Omental fat pad (tissue), 4 donors: Measurements from ENCODE around the gene BCAS4. TPM values are rescaled to one million over a fixed set of nuclear protein-coding genes. Genes with fewer than 3 reads are reported as not detected.
"Not testable (repeated sequence)": the region's sequence is repeated elsewhere in the genome, so short reads cannot be mapped to it uniquely, and the experiment has no call there.

Experiments used
- ATAC-seq: fragments of 150-250 bp; one replicate; pipeline ENCODE4 v1.9.1; 2016; ENCODE audit warnings: mild to moderate bottlenecking, moderate library complexity; ENCODE audit not compliant: low FRiP score
- DNase-seq: peaks from one replicate; pipeline ENCODE4 v3.0.0-alpha.2; 2019; ENCODE audit warnings: low spot score
- total RNA-seq, 4 donors: library from RNA; depleted of rRNA; stranded (reverse); fragments of >200 nt; gene quantifications; one replicate each; pipeline ENCODE4 v1.1.0, GENCODE V29; 2016
- TF ChIP-seq, protein P1 (sequence below), 3 donors: fragments of 450-650 bp; IDR thresholded peaks; one replicate each; pipeline ENCODE4 v1.5.1; 2016 to 2017; ENCODE audit warnings: antibody characterized with exemption in 3 of 3, mild to moderate bottlenecking in 3 of 3, moderate library complexity in 2 of 3

The BCAS4 gene
- total RNA-seq, 4 donors from 2014 or later: 1.4 to 6.5 (median 3.1) TPM

DNA sequence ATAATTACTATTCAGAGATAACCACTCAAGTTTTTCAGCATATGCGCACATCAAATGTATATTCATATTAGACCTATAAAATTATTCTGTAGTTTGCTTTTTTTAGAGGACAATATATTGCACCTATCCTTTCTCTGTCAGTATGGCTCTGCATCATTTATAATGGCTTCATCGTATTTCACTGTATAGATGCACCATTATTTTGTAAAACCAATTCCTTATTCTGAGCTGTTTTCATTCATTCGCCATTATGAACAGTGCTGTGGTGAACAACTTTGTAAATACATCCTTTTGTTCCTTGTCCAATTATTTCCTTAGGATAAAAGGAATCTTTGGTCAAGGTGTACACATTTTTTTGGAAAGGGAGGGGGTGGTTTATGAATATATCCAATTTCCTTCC, 29.2 kb upstream of the BCAS4 start:
- ATAC-seq: no peak
- no peak for DNase-seq

DNA sequence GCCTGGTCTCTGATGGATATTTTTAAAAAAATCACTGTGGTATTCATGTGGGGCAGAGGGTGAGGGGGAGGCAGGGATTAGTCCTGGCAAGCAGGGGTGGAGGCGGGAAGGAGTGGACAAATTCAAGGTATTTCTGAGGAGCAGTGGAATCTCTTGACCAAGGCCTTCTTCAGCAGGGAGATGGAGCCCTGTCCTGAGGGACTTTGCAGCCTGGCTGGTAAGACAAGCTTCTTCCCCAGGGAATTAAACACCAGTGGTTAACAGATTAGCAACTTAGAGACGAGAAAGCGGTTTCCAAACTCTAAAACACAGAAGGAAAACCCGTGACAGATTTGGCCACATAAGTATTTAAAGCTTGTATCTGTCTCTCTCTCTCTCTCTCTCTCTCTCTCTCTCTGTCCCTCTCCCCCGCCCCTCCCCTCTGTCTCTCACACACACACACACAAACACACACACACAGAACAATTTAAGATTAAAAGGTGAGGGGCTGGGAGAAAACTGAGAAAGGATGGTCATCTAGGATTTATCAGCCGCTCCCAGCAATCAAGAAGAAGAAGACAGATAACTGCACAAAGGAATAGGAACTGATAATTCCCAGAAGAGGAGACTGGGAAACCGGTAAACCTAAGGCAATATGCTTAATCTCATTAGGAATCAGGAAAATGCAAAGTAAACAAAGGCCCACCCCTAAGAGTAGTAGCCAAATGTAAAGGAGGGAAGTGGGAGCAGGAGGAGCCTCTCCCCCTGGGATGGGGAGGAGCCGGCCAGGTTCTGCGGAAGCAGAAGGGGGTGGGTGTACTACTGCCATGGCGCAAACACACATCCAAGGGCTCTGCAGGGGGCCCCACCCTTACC, 27.7 kb upstream of the BCAS4 start:
- ATAC-seq: peak; percentile 23
- DNase-seq: not testable (repeated sequence)

More for the DNA sequence above, 29.2 kb upstream of the BCAS4 start:
- TF ChIP-seq, protein P1, sequence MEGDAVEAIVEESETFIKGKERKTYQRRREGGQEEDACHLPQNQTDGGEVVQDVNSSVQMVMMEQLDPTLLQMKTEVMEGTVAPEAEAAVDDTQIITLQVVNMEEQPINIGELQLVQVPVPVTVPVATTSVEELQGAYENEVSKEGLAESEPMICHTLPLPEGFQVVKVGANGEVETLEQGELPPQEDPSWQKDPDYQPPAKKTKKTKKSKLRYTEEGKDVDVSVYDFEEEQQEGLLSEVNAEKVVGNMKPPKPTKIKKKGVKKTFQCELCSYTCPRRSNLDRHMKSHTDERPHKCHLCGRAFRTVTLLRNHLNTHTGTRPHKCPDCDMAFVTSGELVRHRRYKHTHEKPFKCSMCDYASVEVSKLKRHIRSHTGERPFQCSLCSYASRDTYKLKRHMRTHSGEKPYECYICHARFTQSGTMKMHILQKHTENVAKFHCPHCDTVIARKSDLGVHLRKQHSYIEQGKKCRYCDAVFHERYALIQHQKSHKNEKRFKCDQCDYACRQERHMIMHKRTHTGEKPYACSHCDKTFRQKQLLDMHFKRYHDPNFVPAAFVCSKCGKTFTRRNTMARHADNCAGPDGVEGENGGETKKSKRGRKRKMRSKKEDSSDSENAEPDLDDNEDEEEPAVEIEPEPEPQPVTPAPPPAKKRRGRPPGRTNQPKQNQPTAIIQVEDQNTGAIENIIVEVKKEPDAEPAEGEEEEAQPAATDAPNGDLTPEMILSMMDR (IDR thresholded peaks at IDR 0.05): no peak

DNA sequence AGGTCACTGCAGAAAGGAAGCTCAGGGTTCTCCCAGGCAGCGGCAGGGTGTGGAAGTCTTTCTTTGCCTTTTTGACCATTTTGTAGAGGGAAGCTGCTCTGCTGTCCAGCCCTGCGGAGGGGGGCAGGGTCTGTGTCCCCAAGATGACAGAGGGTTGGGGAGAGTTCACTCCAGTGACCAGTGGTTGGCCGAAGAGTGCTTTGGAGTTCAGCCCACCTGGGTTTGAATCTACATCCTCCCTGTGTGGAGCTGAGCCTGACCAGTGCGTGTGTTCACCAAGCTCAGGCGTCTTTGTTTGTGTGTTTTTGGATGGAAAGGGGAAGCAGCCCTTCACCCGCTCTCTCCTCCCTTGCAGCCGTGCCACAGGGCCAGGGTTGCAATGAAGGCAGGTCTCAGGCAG, 25.9 kb upstream of the BCAS4 start:
- not testable (repeated sequence) for ATAC-seq, DNase-seq

DNA sequence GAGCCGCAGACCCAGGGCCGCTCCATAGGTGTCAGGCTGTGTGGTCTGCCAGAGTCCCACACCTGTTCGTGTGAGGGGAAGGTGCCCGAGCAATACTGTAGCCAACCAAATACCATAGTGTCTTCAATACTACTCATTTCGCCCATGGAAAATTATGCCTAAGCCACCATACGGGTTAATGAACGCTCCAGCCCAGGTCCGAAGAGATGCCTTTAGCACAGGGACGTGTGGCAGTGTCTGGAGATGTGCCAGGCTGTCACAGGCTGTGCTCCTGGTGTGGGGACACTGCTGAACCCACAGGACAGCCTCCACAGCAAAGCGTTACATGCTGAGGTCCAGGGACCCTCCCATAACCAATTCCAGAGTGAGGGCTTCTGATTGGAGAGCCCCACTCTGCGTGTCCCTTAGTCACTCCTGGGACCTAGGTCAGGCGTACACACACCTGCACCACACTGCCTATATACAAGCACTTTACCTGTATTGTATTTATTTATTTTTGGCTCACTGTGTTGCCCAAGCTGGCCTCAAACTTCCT, 25.2 kb upstream of the BCAS4 start:
- not testable (repeated sequence) for DNase-seq, ATAC-seq

DNA sequence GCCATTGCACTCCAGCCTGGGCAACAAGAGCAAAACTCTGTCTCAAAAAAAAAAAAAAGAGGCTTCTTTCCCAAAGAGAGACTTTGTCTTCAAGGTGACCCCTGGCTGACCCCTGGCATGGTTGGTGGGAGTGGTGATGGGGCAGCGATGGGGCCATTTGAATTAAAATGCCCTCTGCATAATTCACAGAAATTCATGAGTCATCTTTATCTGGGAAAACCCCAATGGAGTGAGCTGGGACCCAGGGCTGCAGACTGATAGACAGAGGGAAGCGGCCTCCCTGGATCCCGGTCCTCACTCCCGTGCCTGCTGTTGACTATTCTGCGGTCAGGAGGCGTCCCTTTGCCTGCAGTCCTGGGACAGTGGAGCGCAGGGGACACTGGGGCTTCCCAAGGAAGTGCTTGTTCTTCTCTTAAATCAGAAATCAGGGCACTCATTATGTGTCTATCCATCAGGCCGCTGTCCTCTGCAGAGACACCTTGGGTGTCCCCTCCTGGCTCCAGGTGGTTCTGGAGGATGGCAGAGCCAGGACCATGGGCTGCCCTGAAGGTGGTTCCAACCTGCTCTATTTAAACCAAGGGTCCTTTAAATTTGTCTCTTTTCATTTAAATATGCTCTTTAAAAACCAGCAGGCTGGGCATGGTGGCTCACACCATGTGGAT, 23.3 kb upstream of the BCAS4 start:
- ATAC-seq: peak; percentile 64
- not testable (repeated sequence) for DNase-seq

DNA sequence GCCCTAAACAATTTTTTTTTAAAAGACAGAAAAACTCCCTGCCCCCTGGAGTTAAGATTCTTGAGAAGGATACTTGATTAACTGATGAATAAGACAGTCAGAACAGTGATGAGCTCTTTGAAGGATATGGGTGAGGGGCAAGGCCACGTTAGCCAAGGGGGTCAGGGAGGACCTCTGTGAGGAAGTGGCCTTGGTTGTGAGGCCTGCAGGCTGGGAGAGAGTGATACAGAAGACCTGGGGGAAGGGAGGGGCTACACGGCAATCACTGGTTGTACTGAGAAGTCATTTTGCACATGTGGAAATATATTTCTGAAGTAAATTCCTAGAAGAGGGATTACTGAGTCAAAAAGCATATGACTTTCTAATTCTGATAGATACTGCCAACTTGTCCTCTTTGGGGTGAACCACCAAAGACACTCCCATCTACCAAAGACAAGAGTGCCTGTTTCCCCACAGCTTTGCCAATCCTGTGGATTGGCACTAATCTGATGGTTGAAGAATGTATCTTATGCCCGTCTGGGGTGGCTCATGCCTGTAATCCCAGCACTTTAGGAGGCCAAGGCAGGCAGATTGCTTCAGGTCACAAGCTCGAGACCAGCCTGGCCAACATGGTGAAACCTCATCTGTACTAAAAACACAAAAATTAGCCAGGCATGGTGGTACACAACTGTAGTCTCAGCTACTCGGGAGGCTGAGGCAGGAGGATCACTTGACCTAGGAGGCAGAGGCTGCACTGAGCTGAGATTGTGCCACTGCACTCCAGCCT, 22.3 kb upstream of the BCAS4 start:
- ATAC-seq (no peak), DNase-seq (no peak)
- TF ChIP-seq, protein P1 (IDR thresholded peaks at IDR 0.05): no peak

DNA sequence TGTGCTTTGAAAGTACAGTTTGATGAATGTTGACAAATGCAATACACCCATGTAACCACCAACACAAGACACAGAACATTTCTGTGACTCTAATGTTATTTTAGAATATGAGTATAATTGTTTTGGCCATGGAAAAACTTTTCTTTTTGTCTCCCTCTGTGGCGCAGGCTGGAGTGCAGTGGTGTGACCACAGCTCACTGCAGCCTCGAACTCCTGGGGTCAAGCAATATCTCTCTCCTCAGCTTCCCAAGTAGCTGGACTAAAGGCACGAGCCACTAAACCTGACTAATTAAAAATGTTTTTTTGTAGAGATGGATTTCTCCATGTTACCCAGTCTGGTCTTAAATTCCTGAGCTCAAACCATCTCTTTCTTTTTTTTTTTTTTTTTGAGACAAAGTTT, 20.3 kb upstream of the BCAS4 start:
- ATAC-seq: no peak
- TF ChIP-seq, protein P1 (IDR thresholded peaks at IDR 0.05): no peak
- DNase-seq: no peak

DNA sequence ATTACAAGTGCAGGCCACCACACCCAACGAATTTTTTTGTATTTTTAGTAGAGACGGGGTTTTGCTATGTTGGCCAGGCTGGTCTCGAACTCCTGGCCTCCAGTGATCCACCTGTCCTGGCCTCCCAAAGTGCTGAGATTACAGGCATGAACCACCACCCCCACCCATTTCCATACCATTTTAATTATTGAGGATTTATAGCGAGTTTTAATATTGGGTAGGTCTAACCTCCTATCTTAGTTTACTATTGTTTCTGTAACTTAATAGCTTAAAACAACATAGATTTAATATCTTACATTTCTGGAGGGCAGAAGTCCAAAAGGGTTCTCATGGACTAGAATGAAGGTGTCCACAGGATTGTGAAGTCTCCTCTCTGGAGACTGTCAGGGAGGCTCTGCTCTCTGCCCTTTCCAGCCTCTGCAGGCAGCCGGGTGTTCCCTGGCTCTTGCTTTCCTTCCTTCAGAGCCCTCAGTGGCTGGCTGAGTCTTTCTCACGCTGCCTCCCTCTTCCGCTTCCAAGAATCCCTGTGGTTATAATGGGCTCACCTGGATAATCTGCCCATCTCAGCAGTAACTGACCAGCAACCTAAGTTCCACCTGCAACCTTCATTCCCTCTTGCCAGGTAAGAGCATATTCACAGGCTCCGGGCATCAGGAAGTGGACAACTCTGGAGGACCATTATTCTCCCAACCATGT, 18.6 kb upstream of the BCAS4 start:
- ATAC-seq: no peak
- TF ChIP-seq, protein P1 (IDR thresholded peaks at IDR 0.05): no peak
- DNase-seq: no peak
